ENCODE results near the gene CTDSPL.
A peak's percentile ranks its signal among the peaks of the same experiment; 100 is the strongest.

Gene CTDSPL

GRCh38 chr3:37863949-37864822 lies 2.5 kb downstream of the CTDSPL start (continued):
- TF ChIP-seq PRDM10 (tag by site-specific recombination; IDR thresholded peaks at IDR 0.05) (no peak), ZNF112 (tag by site-specific recombination; IDR thresholded peaks at IDR 0.05) (no peak), ZNF423 (tag by site-specific recombination; IDR thresholded peaks at IDR 0.05) (no peak), ZNF585B (tag by site-specific recombination; IDR thresholded peaks at IDR 0.05) (no peak), ZNF555 (tag by site-specific recombination; conservative IDR thresholded peaks at IDR 0.05) (no peak), ZNF132 (tag by site-specific recombination; IDR thresholded peaks at IDR 0.05; ENCODE audit: borderline replicate concordance) (no peak), ZNF335 (tag by site-specific recombination; conservative IDR thresholded peaks at IDR 0.05) (0 out of 2 replicates have a peak, but pooled peaks have one; percentile 25), ZBTB11 (tag by site-specific recombination; conservative IDR thresholded peaks at IDR 0.05; ENCODE audit: low read depth) (no peak), ZBTB48 (tag by site-specific recombination; IDR thresholded peaks at IDR 0.05) (no peak), ZNF549 (tag by site-specific recombination; IDR thresholded peaks at IDR 0.05) (no peak), ZNF211 (tag by site-specific recombination; IDR thresholded peaks at IDR 0.05; ENCODE audit: low read depth) (no peak), PRDM1 (tag by site-specific recombination; IDR thresholded peaks at IDR 0.05) (no peak), ZNF175 (tag by site-specific recombination; IDR thresholded peaks at IDR 0.05) (no peak), ZNF350 (tag by site-specific recombination; IDR thresholded peaks at IDR 0.05) (no peak), ZNF501 (tag by site-specific recombination; IDR thresholded peaks at IDR 0.05) (no peak), TCF7L2 (IDR thresholded peaks at IDR 0.05; ENCODE audit: borderline replicate concordance, low read depth, low read length) (no peak)

- H3K36me3 ChIP-seq (ENCODE audit: control insufficient read depth in 2 of 2, insufficient read depth in 1 of 2, low read length in 2 of 2) = no peaks in the 10 kb centered on the region
- no peak overlapping the region for H3K4me3 ChIP-seq (ENCODE audit: low read depth, low read length)
- TF ChIP-seq GFI1B (tag by site-specific recombination; IDR thresholded peaks at IDR 0.05) (no peak), ZNF18 (tag by site-specific recombination; IDR thresholded peaks at IDR 0.05) (no peak), ZNF549 (tag by site-specific recombination; IDR thresholded peaks at IDR 0.05) (no peak), ZNF221 (tag by site-specific recombination; IDR thresholded peaks at IDR 0.05; ENCODE audit: borderline replicate concordance) (no peak), SP3 (tag by site-specific recombination; IDR thresholded peaks at IDR 0.05) (no peak), ZBTB17 (tag by site-specific recombination; IDR thresholded peaks at IDR 0.05) (no peak)
- peaks cover 4% of the 10 kb centered on the region; the same call in 1 of the 2 replicates for H3K4me1 ChIP-seq (ENCODE audit: control insufficient read depth, insufficient read depth, low read length)
- POLR2A ChIA-PET = no interaction called here
- CTCF ChIA-PET = interaction anchor here (0.5 kb wide), 1 partner anchor 113 kb away, joined by 3 read pairs; no protein-coding TSS in a partner anchor
- H3K27ac ChIP-seq (ENCODE audit: extremely low read depth, low read depth, low read length) = no peak overlapping the region
- no peaks in the 10 kb centered on the region for H3K9me3 ChIP-seq (ENCODE audit: control insufficient read depth, insufficient read depth, low read depth, low read length)
Measured at GRCh38 chr3:37864904-37865303, 3.2 kb downstream of the CTDSPL start.
